Mesenchymal stem cell (in vitro differentiated cells and primary cell): ENCODE measurements around the gene TMEM243.

Source experiments
- DNase-seq: peaks from one replicate; pipeline ENCODE4 v3.0.0-alpha.2; 2013
- H2AFZ ChIP-seq: one replicate; pipeline ENCODE4 v1.6.1; 2013; ENCODE audit warnings: low read depth, mild to moderate bottlenecking, control low read depth, inconsistent platforms, low read length, moderate library complexity
- H2AK5ac ChIP-seq: 2 replicates; pipeline ENCODE4 v1.6.1; 2013; ENCODE audit warnings: low read length, moderate library complexity, mild to moderate bottlenecking, inconsistent platforms; ENCODE audit not compliant: severe bottlenecking
- H2BK120ac ChIP-seq: one replicate; pipeline ENCODE4 v1.6.1; 2013; ENCODE audit warnings: low read depth, mild to moderate bottlenecking, inconsistent platforms, low read length, moderate library complexity
- H2BK12ac ChIP-seq, 2 experiments: one replicate each; pipeline ENCODE4 v1.6.1; 2013; ENCODE audit warnings: inconsistent platforms in 2 of 2, low read length in 2 of 2, mild to moderate bottlenecking in 2 of 2, moderate library complexity in 2 of 2, control low read depth in 1 of 2
- H2BK15ac ChIP-seq: one replicate; pipeline ENCODE4 v1.6.1; 2013; ENCODE audit warnings: mild to moderate bottlenecking, low read depth, inconsistent platforms; ENCODE audit not compliant: poor library complexity, severe bottlenecking
- H2BK5ac ChIP-seq: 2 replicates; pipeline ENCODE4 v1.6.1; 2013; ENCODE audit warnings: low read depth, mild to moderate bottlenecking, low read length, control low read depth, inconsistent platforms; ENCODE audit not compliant: poor library complexity, severe bottlenecking
- H3K14ac ChIP-seq, 2 experiments: one replicate each; pipeline ENCODE4 v1.6.1; 2013; ENCODE audit warnings: inconsistent platforms in 2 of 2, low read length in 2 of 2, control low read depth in 1 of 2, mild to moderate bottlenecking in 1 of 2, moderate library complexity in 1 of 2
- H3K18ac ChIP-seq, 2 experiments: one replicate each; pipeline ENCODE4 v1.6.1; 2013; ENCODE audit warnings: inconsistent platforms in 2 of 2, low read length in 2 of 2, control low read depth in 1 of 2, low read depth in 1 of 2, mild to moderate bottlenecking in 1 of 2
- H3K23ac ChIP-seq, 2 experiments: one replicate each; pipeline ENCODE4 v1.6.1; 2013; ENCODE audit warnings: inconsistent platforms in 2 of 2, low read length in 2 of 2, mild to moderate bottlenecking in 2 of 2, moderate library complexity in 2 of 2, control low read depth in 1 of 2
- H3K27ac ChIP-seq: 2 replicates; pipeline ENCODE4 v1.5.1; 2013; ENCODE audit warnings: mild to moderate bottlenecking, moderate library complexity, low read length, control low read depth, inconsistent platforms; ENCODE audit not compliant: poor library complexity, severe bottlenecking
- H3K27me3 ChIP-seq, 2 experiments: 2 replicates each; pipeline versions ENCODE4 v1.6.1 to v1.7.0; 2013; ENCODE audit warnings: low read length in 2 of 2, mild to moderate bottlenecking in 2 of 2, moderate library complexity in 2 of 2, control low read depth in 1 of 2, inconsistent platforms in 1 of 2; ENCODE audit not compliant: control insufficient read depth in 1 of 2, insufficient read depth in 1 of 2
- H3K36me3 ChIP-seq, 2 experiments: 2 replicates each; pipeline versions ENCODE4 v1.6.1 to v1.7.0; 2013; ENCODE audit warnings: low read length in 2 of 2, control low read depth in 1 of 2, inconsistent platforms in 1 of 2, low read depth in 1 of 2, mild to moderate bottlenecking in 1 of 2; ENCODE audit not compliant: insufficient read depth in 2 of 2, control insufficient read depth in 1 of 2
- H3K4ac ChIP-seq, 2 experiments: one replicate each; pipeline ENCODE4 v1.6.1; 2013; ENCODE audit warnings: inconsistent platforms in 2 of 2, low read length in 2 of 2, mild to moderate bottlenecking in 2 of 2, moderate library complexity in 2 of 2, control low read depth in 1 of 2, low read depth in 1 of 2
- H3K4me1 ChIP-seq: 2 replicates; pipeline ENCODE4 v1.6.1; 2013; ENCODE audit warnings: low read depth, low read length, control low read depth; ENCODE audit not compliant: control insufficient read depth, insufficient read depth
- H3K4me2 ChIP-seq: 2 replicates; pipeline ENCODE4 v1.6.1; 2013; ENCODE audit warnings: low read length, mild to moderate bottlenecking, inconsistent platforms; ENCODE audit not compliant: poor library complexity, severe bottlenecking
- H3K4me3 ChIP-seq, 2 experiments: 2 replicates each; pipeline versions ENCODE4 v1.5.1 to v1.7.0; 2013; ENCODE audit warnings: low read length in 2 of 2, mild to moderate bottlenecking in 2 of 2, control low read depth in 1 of 2, low read depth in 1 of 2; ENCODE audit not compliant: insufficient read depth in 1 of 2
- H3K79me1 ChIP-seq: replicated peaks from 2 replicates; pipeline ENCODE4 v1.6.1; 2013; ENCODE audit warnings: mild to moderate bottlenecking, control low read depth, low read length, inconsistent platforms; ENCODE audit not compliant: poor library complexity, severe bottlenecking
- H3K9ac ChIP-seq: 2 replicates; pipeline ENCODE4 v1.7.0; 2013; ENCODE audit warnings: mild to moderate bottlenecking, low read length, moderate library complexity
- H3K9me3 ChIP-seq: 2 replicates; pipeline ENCODE4 v1.7.0; 2013; ENCODE audit warnings: mild to moderate bottlenecking, low read length; ENCODE audit not compliant: control insufficient read depth
- H4K8ac ChIP-seq: one replicate; pipeline ENCODE4 v1.6.1; 2013; ENCODE audit warnings: inconsistent platforms, mild to moderate bottlenecking, low read length, moderate library complexity
- H4K91ac ChIP-seq: one replicate; pipeline ENCODE4 v1.6.1; 2013; ENCODE audit warnings: mild to moderate bottlenecking, low read length, inconsistent platforms
- WGBS: methylation state at CpG from one replicate; pipeline ENCODE4 v1.1.7; 2013; ENCODE audit warnings: mixed read lengths; 5-methylcytosine and 5-hydroxymethylcytosine counted together

TMEM243 gene

DNA sequence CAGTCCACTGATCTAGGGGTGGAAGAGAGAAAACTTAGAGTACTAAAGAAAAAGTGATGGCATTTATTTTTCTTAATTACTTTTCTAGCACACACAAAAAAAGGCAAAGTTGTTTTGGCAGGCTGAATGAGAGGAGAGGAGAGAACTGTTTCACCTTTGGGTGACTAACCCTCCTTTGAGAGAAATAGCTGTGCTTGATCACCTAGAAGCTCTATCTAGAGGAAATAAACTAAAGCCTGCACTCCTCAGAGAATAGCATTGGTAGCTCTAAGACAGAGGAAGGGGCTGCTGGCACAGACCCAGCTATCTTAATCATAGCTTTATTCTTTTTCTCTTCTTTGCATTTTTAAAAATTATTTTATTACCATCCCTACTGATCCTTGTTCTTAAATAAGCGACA, 6.3 kb downstream of the TMEM243 start:
- peaks cover 11% of the 10 kb centered on the region for H3K4me1 ChIP-seq
- H3K18ac ChIP-seq, result no peak overlapping the region
- no peak overlapping the region for H2BK12ac ChIP-seq
- H3K36me3 ChIP-seq, result peaks cover 0 to 11% of the 10 kb centered on the region in 2 experiments
- no peak overlapping the region for H3K9ac ChIP-seq
- DNase-seq, result no peak
- 100% methylated on average over 1 of the region's 1 CpG for WGBS
- no peaks in the 10 kb centered on the region for H3K9me3 ChIP-seq
- H3K27me3 ChIP-seq, result no peaks in the 10 kb centered on the region
- H2BK120ac ChIP-seq, result no peak overlapping the region
- H4K91ac ChIP-seq, result no peak overlapping the region
- H3K79me1 ChIP-seq, result peaks cover 22% of the 10 kb centered on the region
- H3K27ac ChIP-seq, result no peak overlapping the region
- H3K23ac ChIP-seq, result no peak overlapping the region
- H2AK5ac ChIP-seq, result peak overlapping the region; percentile 35
- H3K4me2 ChIP-seq, result no peak overlapping the region
- H3K4ac ChIP-seq, result no peak overlapping the region
- no peak overlapping the region for H2BK15ac ChIP-seq
- H3K4me3 ChIP-seq, result no peak overlapping the region
- H2BK5ac ChIP-seq, result no peak overlapping the region
- no peak overlapping the region for H2AFZ ChIP-seq
- no peak overlapping the region for H4K8ac ChIP-seq
- H3K14ac ChIP-seq, result no peak overlapping the region

DNA sequence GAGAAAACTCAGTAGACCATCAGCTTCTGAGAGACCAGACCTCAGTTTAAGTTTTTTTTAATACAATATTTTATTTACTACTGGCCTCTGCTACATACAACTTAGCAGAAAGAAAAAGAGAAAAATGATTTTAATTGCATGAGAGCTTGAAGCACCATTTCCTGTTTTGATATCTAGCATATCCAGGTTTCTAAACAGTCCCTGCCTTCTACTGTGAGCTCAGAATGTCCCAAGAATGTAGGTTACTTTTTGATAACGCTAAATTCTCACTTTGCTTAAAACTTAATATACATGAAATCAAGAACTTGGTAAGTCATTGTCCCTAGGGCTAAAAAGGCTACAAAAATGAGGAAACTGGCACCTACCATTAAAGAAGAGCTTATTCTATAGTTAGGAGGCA, 7.0 kb downstream of the TMEM243 start:
- Histone ChIP-seq H3K18ac (no peak overlapping the region), H3K27ac (no peak overlapping the region), H3K4me2 (no peak overlapping the region), H3K36me3 (peaks cover 0 to 11% of the 10 kb centered on the region in 2 experiments), H3K14ac (no peak overlapping the region), H3K79me1 (peaks cover 23% of the 10 kb centered on the region), H3K9ac (no peak overlapping the region), H2BK5ac (no peak overlapping the region), H3K9me3 (no peaks in the 10 kb centered on the region), H4K91ac (no peak overlapping the region), H2BK12ac (no peak overlapping the region), H3K4me3 (no peak overlapping the region), H3K27me3 (no peaks in the 10 kb centered on the region), H3K4ac (no peak overlapping the region), H3K4me1 (peaks cover 8% of the 10 kb centered on the region), H2AK5ac (no peak overlapping the region), H3K23ac (no peak overlapping the region), H2BK120ac (no peak overlapping the region), H2AFZ (no peak overlapping the region), H4K8ac (no peak overlapping the region), H2BK15ac (no peak overlapping the region)
- WGBS, result no CpG with 5 or more reads among the region's 1 CpG
- no peak for DNase-seq

DNA sequence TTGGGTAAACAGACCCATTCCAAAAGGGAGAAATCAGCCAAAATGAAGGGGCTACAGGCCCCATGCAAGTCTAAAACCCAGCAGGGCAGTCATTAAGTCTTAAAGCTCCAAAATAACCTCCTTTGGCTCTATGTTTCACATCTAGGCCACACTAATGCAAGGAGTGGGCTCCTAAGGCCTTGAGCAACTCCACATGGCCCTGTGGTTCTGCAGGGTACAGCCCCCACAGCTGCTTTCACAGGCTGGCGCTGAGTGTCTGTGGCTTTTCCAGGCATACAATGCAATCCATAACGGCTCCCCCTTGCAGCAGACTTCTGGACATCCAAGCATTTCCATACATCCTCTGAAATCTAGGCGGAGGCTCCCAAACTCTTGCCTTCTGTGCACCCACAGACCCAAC, 9.0 kb downstream of the TMEM243 start:
- no peak overlapping the region for H2AFZ ChIP-seq
- H3K27me3 ChIP-seq, result no peaks in the 10 kb centered on the region
- no peak overlapping the region for H4K91ac ChIP-seq
- no peak overlapping the region for H3K23ac ChIP-seq
- peaks cover 0 to 11% of the 10 kb centered on the region in 2 experiments for H3K36me3 ChIP-seq
- H3K9ac ChIP-seq, result no peak overlapping the region
- no peak overlapping the region for H3K4me3 ChIP-seq
- no peak overlapping the region for H3K4me2 ChIP-seq
- no peak overlapping the region for H2BK5ac ChIP-seq
- peaks cover 8% of the 10 kb centered on the region for H3K9me3 ChIP-seq
- H3K4ac ChIP-seq, result no peak overlapping the region
- WGBS, result 95% methylated on average over 3 of the region's 3 CpGs
- peaks cover 21% of the 10 kb centered on the region for H3K79me1 ChIP-seq
- H3K14ac ChIP-seq, result no peak overlapping the region
- no peak overlapping the region for H3K27ac ChIP-seq
- H3K4me1 ChIP-seq, result peaks cover 5% of the 10 kb centered on the region
- no peak overlapping the region for H2AK5ac ChIP-seq
- H2BK15ac ChIP-seq, result no peak overlapping the region
- no peak for DNase-seq
- H2BK12ac ChIP-seq, result no peak overlapping the region
- no peak overlapping the region for H2BK120ac ChIP-seq
- peak overlapping the region in 1 of 2 experiments; percentile 26 for H3K18ac ChIP-seq
- no peak overlapping the region for H4K8ac ChIP-seq

DNA sequence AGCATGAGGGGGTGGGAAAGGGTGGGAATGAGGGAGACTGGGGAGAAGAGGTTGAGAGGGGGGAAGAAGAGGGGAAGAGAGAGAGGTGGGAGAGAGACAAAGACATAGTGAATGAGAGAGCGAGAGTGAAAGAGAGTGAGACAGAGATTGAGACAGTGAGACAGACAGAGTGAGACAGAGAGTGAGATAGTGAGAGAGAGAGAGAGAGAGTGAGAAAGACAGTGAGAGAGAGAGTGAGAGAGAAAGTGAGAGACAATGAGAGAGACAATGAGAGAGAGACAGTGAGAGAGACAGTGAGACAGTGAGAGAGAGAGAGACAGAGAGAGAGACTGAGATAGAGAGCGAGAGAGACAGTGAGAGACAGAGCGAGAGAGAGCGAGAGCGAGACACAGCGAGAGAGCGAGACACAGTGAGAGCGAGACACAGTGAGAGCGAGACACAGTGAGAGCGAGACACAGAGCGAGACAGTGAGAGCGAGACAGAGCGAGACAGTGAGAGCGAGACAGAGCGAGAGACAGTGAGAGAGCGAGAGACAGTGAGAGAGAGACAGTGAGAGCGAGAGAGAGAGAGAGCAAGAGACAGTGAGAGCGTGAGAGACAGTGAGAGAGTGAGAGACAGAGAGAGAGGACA, 10.1 kb downstream of the TMEM243 start:
- H4K8ac ChIP-seq, result no peak overlapping the region
- H3K27ac ChIP-seq, result no peak overlapping the region
- no peak overlapping the region for H2BK5ac ChIP-seq
- WGBS, result 93% methylated on average over 17 of the region's 18 CpGs
- no peak overlapping the region for H3K4me2 ChIP-seq
- H4K91ac ChIP-seq, result no peak overlapping the region
- H3K27me3 ChIP-seq, result no peaks in the 10 kb centered on the region
- H3K9ac ChIP-seq, result no peak overlapping the region
- H2BK12ac ChIP-seq, result no peak overlapping the region
- no peak overlapping the region for H3K14ac ChIP-seq
- H2AK5ac ChIP-seq, result no peak overlapping the region
- H3K79me1 ChIP-seq, result peaks cover 17% of the 10 kb centered on the region
- H2AFZ ChIP-seq, result no peak overlapping the region
- H3K4ac ChIP-seq, result no peak overlapping the region
- no peak overlapping the region for H2BK120ac ChIP-seq
- H3K23ac ChIP-seq, result no peak overlapping the region
- peaks cover 18% of the 10 kb centered on the region for H3K9me3 ChIP-seq
- no peak for DNase-seq
- H3K36me3 ChIP-seq, result peaks cover 0 to 18% of the 10 kb centered on the region in 2 experiments
- H3K18ac ChIP-seq, result no peak overlapping the region
- H2BK15ac ChIP-seq, result no peak overlapping the region
- peaks cover 5% of the 10 kb centered on the region for H3K4me1 ChIP-seq
- no peak overlapping the region for H3K4me3 ChIP-seq
